Fibroblast of pulmonary artery (primary cell): Measurements from ENCODE around the gene PDIK1L.

Experiments used
- DNase-seq: peaks from one replicate; pipeline ENCODE4 v3.0.0-alpha.2; 2010; ENCODE audit warnings: low read depth
- H3K4me3 ChIP-seq: replicated peaks from 2 replicates; pipeline ENCODE4 v1.5.1; 2011; ENCODE audit warnings: low read depth, mild to moderate bottlenecking, control low read depth, low read length, moderate library complexity
- CTCF ChIP-seq: IDR thresholded peaks from 2 replicates; pipeline ENCODE4 v1.5.1; 2011; ENCODE audit warnings: mild to moderate bottlenecking, control low read depth, low read length, inconsistent platforms; ENCODE audit errors: missing control alignments

Gene PDIK1L

DNA sequence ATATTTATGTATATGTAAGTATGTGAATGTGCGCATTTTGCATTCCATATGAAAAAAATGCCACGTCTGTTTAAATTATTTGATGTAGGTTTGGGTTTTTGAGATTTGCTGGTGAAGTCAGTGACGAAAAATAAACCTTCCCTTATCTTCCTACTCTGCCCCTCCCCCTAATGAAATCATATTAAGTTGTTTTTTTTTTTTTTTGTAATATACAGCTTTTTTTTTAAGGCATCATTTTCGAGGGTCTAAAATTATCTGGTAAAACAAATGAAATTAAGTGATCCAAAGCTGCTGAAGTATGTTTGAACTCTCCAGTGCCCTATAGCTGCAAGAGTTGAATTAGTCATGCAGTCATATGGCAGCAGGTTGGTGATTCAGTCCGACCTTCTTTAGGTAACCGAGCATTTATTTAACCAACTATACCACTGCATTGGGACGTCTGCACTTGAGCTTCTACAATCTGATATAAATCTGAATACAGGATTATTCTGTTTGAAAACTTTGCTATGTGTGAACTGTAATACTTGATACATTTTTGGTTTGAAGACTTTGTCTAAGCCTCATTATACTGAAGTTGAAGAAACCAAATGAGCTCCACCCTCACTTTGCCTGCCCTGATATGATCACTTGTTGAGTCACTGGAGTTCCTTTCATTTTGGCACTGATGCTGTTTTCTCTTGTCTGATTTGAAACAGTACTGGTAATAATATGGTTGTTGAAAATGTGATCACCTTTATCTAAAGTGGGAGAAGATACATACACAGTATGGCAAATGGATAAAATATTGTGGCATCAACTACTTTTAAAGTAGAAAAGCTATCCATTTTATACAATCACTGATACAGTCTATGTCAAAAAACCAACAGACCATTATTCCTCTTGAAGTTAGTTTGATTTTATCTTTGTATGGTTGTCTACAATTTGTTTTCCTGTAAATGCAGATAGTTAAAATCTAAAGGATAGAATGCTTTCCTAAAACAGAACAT is 11.7 kb downstream of the PDIK1L start:
- TF ChIP-seq CTCF = no peak
- H3K4me3 ChIP-seq = no peak overlapping the region
- no peak for DNase-seq

DNA sequence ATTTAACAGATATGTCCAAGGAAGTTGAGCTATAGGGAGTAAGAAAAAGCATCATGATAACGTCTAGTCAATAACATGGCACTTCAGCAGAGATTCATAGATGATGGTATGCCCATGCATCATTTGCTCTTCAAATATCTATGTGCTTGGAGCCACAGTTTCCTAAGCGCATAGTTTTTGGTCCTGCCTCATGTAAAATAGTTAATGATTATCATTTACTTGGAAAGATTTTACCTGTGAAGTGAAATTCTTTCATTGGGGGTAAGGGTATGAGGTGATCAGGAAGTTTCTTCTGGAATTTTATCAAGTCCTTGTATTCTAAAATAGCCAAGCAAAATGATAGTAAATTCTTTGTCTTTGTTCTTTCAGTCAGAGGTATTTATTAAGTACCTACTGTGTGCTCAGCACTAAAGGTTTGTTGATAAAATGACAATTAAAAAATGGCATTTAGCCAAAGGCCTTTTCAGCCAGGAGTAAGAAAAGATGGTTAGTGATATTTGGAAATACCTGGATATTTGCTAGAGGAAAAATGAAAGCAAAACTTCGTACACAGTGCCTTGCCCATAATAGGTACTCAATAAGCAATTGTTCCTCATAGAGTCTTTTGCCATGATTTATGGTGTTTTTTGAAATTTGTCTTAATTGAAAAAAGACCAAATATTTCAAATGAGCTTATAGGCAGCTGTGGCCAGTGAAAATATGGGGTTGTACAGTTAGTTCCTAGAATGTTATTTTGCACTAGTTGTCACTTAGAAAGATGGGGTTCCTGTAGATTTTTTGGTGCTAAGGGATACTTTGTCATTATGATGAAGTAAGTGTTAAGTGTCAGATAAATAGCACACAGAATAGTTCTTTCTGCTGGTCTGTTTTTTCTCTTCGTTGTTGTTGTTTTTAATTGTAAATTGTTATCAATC is 13.1 kb downstream of the PDIK1L start:
- no peak for TF ChIP-seq CTCF
- DNase-seq = no peak
- no peak overlapping the region for H3K4me3 ChIP-seq

DNA sequence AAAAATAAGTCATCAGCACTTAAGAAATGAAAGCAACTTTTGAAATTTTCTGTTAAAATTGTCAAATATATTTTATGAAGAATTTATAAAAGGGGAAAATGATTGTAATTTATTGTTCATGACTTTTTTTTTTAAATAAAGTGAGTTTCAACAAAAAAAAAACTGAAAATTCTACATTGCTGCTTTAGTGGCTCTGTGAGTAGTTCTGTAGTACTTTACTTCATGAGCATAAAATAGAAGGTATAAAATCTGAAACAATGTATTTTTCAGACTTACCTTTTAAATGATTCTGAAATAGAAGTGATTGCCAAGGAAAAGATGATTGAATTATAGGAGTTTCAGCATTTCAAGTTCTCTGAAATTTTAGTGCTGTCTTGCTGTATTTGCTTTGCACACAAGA is 13.8 kb downstream of the PDIK1L start:
- no peak overlapping the region for H3K4me3 ChIP-seq
- DNase-seq = no peak
- no peak for TF ChIP-seq CTCF

DNA sequence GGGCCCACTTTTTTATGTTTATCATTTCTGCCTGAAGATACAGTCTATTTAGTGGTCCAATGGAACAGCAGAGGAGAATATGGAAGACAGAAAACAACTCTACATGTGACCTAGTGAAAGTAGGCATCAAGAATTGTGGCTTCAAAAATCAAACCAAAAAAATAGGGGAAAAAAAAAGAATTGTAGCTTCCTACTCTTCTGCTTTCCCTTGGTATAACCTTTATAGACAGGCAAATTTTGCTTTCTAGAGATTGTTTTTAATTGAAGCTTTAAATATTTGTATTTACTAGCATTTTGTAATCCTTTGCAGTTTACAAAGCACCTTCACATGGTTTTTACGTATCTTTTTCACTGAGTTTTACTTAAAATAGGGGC is 14.3 kb downstream of the PDIK1L start:
- DNase-seq = no peak
- no peak overlapping the region for H3K4me3 ChIP-seq
- no peak for TF ChIP-seq CTCF

DNA sequence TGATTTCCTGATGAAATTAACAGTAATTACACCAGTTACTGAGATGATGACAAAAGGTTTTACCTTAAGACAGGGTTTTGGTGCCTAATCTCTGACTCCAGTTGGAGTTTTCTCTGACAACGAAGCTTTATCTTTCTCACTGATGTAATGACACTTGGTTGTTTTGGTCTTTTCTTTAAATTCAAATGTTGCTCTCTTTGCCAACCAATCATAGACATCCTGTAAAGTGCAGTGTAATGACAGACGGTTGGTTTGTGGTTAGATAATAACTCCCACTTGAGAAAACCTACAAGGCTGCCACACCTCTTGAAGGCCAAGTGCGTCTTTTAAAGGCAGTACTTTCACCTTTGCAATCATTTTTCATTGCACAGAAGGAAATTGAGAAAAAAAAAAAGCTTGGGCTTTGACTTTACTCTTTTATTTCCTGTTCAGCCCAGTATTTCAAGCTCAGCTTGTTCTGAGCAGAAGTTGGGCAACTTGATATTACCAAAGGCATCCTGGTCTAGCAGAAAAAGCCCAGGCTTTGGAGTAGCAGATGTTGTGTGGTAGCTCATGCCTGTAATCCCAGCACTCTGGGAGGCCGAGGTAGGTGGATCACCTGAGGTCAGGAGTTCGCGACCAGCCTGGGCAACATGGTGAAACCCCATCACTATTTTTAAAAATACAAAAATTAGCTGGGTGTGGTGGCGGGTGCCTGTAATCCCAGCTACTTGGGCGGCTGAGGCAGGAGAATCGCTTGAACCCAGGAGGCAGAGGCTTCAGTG is 14.9 kb downstream of the PDIK1L start:
- TF ChIP-seq CTCF = no peak
- DNase-seq = peak; percentile 62
- H3K4me3 ChIP-seq = no peak overlapping the region
